ENCODE results near the gene NIFK.
"Not testable (repeated sequence)": the region's sequence is repeated elsewhere in the genome, so short reads cannot be mapped to it uniquely, and the experiment has no call there.

The NIFK gene

GRCh38 chr2:121734544-121734943, 2.1 kb downstream of the NIFK start:
- not testable (repeated sequence) for DNase-seq (ENCODE audit: low spot score)

GRCh38 chr2:121731366-121731765, 5.3 kb downstream of the NIFK start:
- no peak for DNase-seq (ENCODE audit: low spot score)

DNA sequence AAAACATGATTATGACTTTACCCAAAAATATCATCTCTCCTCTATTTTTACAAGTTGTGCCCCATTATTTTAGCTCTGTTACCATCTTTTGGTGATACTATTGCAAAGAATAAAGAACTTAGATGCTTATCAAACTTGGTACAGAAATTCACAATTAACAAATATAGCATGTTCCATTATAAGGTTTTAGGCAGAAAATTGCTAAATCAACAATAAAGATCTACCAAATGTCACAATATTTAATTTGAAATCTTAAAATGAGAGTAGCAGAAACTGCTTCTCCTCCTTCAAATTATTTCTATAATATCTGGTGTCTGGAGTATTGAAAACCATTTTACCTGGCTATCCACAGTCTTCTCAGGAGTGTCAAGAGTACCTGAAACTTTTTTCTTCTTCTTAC, 8.7 kb downstream of the NIFK start:
- no peak for DNase-seq (ENCODE audit: low spot score)

DNA sequence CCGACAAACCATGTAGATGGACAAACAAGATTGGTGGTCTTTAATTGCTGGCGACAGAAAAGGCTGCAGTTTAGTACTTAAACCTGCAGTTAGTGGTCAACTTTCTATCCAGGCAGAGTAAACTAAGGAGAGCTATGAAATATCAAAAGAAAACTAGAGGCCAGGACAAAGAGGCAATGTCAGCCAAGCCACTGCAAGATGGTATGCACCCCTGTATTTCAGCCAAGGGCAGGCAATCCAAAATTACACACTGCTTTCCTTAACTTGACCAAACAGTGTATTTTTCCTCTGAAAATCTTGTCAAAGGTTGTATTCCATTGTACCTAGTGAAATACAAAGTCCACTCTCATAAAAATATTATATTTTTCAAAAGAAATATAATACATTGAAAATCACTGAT, 9.3 kb downstream of the NIFK start:
- DNase-seq (ENCODE audit: low spot score): no peak

DNA sequence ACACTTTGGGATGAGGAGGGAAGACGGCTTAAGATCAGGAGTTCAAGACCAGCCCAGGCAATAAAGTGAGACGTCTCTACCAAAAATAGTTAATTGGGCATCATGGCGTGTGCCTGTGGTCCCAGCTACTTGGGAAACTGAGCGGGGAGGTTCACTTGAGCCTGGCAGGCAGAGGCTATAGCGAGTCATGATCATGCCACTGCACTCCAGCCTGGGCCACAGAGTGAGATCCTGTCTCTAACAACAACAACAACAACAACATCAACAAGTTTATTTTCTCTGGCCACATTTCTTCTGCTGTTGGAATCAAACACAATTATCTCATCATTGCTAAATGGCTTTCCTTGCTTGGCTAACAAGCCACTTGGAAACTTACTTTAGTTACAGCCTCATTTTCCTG, 13.4 kb downstream of the NIFK start:
- DNase-seq (ENCODE audit: low spot score): no peak

GRCh38 chr2:121722479-121722878, 14.2 kb downstream of the NIFK start:
- DNase-seq (ENCODE audit: low spot score): no peak

DNA sequence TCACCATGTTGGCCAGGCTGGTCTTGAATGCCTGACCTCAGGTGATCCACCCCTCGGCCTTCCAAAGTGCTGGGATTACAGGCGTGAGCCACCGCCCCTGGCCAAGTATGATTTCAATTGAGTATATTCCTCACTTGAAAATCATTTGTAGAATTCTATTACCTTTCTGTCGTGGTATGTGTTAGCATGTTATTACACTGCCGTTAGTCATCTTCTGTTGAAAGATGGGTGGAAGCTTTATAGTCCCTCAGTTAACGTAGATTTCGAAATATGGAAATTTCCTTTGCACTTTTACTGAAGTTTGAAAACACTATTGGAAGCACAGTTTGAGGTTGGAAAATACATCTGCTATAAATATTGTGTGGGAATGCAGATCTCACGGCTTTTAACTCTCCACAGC, 14.7 kb downstream of the NIFK start:
- DNase-seq (ENCODE audit: low spot score): no peak

- DNase-seq (ENCODE audit: low spot score): no peak
Observed at GRCh38 chr2:121717529-121717928, 19.1 kb downstream of the NIFK start.

DNA sequence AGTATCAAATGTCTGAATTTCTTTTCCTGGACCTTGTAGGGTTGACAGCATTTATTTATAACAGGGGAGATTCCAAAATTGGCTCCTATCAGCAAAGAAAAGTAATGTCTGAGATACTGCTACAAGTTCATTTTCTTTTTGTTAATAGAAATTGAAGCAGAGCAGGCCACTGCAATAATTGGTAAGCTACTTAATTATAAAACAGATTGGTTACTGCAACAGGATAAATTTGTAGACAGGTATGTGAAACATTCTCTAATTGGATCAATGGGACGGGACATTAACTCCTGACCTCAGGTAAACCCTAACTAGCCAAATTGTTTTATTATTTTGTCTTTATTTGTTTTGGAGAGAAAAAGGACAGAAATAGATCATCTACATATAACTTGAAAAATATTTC, 20.5 kb downstream of the NIFK start:
- DNase-seq (ENCODE audit: low spot score): no peak

DNA sequence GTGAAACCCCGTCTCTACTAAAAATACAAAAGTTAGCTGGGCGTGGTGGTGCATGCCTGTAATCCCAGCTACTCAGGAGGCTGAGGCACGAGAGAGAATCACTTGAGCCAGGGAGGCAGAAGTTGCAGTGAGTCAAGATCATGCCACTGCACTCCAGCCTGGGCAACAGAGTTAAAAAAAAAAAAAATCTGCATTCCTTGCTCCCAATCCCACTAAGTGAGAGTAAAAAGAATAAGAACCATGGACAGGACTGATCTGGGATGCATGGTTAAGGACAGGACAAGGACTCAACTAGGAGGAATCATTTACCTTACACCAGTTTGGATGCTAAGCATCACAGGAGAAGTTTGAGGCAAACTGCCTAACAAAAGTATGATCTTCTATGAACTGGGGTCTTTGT, 25.2 kb downstream of the NIFK start:
- DNase-seq (ENCODE audit: low spot score): not testable (repeated sequence)

DNA sequence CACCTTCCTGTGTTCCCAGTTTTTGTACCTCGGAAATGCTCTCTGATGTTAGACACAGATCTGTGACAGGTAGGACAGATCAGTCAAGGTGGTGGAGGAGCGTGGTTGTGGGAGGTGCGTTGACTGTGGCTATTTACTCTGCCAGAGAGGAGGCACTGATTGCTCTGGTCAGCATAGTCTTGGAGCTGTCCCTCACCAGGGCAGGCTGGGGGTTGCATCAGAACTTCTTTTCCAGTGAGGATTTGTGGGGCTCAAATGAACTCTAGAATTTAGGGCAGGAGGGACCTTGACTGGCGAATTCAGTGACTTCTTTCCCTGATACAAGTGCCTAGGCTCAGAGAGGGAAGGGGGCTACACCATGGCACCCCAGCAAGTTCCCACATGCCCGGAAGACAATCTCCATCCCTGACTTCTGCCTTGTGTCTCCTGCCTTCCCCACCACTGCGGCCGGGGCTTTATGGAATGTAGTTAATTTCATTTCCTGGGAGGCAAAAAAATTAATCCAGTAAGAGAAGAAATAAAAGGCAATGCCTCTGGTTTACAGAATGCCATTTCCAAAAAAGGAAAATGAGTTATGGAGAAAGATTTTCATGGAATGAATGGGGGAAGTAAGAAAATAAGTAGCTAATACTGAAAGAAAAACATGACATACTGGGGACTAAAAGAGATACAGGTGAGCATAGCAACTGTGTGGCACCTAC, 26.1 kb downstream of the NIFK start:
- DNase-seq (ENCODE audit: low spot score): no peak

GRCh38 chr2:121709776-121710469, 26.8 kb downstream of the NIFK start:
- no peak for DNase-seq (ENCODE audit: low spot score)

DNA sequence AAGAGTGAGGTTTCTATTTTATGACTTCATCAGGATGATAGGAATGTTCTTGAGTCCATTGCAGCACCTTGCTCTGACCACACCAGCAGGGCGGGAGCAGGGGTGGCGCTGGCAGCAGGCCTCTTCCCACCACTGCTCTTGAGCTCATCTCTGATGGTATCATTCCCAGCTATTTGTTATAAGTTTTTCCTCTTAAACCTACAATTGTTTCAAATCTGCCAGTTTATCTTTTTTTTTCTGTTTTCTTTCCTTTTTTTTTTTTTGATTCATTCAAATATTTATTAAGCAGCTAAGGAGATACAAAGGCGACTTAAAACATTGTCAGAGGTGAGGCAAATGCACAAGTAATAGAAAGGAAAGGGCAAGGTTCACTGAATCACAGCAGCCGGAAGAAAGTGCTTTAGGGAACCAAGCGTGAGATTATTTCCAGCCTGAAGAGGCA, 28.7 kb downstream of the NIFK start:
- no peak for DNase-seq (ENCODE audit: low spot score)

- DNase-seq (ENCODE audit: low spot score): no peak
Observed at GRCh38 chr2:121707344-121707919, 29.2 kb downstream of the NIFK start.

- DNase-seq (ENCODE audit: low spot score): no peak
Observed at GRCh38 chr2:121705958-121706357, 30.7 kb downstream of the NIFK start.

DNA sequence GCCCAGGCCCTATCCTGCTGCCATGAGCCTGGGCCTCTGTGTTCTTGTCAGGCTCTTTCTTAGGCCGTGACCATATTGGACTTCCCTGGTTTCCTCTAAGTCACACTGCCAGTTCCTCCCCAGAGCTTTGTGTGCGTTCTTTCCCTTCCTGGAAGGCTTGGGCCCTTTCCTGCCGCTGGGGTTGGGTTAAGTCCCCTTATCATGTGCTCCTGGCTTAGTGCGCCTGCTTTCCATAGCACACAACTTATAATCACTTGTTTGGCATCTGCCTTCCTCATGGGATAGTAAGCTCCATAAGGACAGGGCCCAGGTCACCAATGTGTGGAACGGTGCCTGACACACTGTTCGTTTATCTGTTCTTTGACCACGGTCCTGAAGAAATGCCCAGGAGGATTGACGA, 31.3 kb downstream of the NIFK start:
- no peak for DNase-seq (ENCODE audit: low spot score)

DNA sequence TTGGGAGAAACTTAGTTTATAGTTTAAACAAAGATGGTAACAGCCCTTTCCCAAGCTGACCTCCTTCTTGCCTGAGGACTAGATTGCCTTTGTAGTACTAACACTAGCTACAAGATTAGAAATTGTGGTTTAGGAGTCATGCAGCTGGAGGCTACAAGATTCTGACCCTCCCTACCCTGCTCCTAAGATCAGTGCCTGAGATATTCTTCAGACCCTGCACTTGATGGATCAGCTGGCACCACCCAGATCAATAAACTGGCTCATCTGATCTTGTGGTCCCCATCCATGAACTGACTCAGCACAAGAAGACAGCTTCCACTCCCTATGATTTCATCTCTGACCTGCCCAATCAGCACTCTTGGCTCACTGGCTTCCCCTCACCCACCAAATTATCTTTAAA, 34.9 kb downstream of the NIFK start:
- not testable (repeated sequence) for DNase-seq (ENCODE audit: low spot score)

DNA sequence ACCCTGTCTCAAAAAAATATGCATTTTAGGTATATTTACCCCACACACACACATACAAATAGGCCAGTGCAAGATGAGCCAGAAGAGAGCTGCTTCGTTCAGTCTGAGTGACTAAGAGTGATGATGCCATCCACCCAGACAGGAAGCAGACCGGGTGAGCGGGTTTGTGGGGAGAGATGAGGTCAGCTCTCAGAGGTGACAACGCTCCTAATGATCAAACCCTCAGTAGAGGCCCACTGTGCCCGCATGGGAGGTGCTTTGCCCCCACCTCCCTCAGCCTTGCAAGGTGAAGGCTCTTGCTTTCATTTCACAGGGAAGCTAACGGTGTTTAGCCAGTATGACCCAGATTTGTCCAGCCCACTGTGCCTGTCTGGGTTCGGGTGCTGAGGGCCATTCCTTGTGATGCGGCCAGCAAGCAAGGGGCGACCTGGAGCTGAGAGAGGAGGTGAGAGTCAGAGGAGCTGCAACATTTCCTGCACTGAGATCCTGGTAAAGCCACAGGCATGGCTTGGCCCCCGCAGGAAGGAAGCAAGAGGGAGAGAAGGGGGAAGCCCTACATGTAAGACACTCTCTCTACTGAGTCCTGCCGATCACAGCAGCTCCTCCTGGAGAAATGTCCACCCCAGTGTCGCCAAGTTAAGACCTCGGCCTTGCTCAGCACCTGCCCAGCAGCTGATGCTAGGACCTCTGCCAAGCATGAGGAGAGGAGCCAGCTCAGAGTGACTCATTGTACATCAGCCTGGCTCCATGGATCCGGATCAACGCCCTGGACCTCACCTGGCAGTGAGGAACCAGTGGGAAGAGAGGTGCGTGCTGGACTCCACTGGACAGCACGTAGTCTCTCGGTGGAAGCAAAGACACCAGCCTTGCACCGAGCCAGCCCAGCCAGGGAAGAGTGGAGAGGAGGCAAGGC, 37.0 kb downstream of the NIFK start:
- DNase-seq (ENCODE audit: low spot score): no peak

GRCh38 chr2:121698318-121698930, 38.3 kb downstream of the NIFK start:
- DNase-seq (ENCODE audit: low spot score): no peak

- no peak for DNase-seq (ENCODE audit: low spot score)
Observed at GRCh38 chr2:121697108-121697631, 39.5 kb downstream of the NIFK start.

DNA sequence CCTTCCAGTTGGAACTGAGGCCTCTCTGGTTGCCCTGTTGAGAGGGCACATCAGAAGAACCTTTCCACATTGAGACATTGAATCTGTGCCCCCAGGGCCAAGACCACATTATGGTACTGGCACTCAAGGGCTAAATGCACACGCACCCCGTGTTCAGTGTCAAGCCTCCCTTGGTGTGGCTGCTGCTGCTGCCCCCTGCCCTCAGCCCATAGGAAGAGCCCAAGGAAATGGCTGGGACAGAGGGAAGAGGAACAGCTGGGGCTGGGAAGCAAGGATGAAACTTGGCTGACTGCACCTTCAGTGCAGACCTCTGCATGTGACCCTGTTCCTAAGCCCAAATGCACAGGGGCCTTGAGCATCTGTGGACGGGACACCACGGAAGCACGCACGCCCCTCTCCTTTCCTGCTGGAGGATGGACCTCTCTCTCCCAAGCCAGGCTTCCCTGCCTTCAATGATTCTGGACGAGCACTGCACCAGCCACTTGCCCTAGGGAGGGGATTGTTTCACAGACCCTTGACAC, 40.2 kb downstream of the NIFK start:
- DNase-seq (ENCODE audit: low spot score): no peak

DNA sequence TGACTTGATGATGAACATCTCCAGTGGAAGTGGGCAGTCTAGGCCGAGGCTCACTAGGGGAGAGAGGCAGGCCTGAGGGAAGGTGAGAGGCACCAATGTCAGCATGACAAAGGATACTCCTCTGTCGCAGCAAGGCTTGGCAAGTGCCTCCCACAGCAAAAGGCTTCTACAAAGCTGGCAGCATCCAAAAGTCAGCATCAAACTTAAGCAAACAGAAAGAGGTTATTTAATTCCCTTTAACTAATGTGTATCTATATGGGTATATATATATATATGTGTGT, 41.6 kb downstream of the NIFK start:
- DNase-seq (ENCODE audit: low spot score): no peak
